ENCODE measurements around the gene EPS15.
"Not testable (repeated sequence)": the region's sequence is repeated elsewhere in the genome, so short reads cannot be mapped to it uniquely, and the experiment has no call there.

Gene EPS15

DNA sequence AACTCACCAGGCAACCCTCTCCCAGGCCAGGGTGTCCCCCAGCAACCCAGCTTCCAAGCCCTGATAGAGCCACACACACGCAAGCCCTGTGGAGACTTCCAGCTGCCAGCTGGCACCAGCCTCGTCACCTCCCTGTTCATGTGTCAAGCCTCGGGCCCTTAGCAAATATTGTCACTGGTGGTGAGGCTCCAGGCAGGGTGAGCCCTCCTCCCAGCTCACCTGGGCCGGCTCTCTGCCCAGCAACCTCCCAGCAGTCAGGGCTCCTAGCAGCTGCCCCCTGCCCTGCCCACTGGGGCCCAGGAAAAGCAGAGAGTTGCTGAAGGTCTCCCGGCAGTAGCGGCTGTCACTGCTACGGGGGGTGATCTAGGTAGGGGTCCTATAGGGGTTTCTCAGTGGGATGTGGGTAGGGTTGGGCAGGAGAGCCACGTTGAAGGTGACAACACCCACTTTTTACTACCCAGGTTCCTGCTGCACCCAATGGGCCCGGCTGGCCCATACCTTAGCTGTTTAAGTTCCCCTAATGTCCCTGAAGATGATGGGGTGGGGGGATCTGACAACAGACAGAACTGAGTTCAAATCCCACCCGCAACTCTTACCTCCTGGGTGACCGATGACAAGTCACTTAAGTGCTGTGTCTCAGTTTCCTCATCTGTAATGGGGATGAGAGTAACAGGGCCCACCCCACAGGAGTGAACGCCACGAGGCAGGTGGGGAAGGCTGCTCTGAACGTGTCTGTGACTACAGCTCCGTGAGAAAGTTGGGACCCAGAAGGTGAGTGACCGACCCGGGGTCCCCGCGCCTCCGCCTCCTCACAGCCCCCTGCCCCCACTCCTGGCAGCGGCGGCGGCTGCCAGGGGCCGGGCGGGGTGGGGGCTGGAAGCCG is 189.4 kb downstream of the EPS15 start:
- DNase-seq: peak; percentile 74

DNA sequence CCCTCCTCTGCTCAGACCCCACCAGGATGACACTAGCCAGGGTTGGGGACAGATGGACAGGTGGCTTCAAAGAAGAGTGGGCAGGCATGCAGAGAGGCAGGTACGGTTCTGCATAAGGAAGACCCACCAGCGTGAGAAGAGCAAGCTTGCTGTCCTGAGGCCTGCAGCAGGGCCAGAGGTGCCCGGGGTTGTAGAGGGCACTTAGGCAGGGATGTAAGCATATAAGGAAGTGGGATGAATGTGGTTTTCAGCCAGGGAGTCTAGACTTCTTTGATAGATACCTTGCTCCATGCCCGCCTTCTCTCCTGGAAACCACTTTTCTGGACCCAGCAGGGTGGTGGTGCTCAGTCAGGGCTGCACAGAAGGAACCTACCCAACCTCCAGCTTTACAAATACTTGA is 190.1 kb downstream of the EPS15 start:
- no peak for DNase-seq

DNA sequence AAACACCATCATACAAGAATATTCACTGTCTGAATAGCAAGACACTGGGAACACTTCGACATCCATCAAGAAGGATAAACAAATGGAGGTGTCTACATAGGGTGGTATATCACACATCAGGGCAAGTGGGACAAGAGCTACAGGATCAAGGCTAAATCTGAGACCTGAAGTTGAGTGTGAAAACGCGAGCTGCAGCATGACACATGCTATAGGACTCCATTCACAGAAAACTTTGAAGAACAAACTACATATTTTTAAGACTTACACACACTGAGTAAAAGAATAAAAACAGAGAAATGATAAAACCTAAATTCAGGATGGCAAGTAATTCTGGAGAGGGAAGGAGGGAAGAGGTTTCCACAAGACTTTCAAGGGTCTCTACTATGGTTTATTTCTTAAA is 190.8 kb downstream of the EPS15 start:
- no peak for DNase-seq

DNA sequence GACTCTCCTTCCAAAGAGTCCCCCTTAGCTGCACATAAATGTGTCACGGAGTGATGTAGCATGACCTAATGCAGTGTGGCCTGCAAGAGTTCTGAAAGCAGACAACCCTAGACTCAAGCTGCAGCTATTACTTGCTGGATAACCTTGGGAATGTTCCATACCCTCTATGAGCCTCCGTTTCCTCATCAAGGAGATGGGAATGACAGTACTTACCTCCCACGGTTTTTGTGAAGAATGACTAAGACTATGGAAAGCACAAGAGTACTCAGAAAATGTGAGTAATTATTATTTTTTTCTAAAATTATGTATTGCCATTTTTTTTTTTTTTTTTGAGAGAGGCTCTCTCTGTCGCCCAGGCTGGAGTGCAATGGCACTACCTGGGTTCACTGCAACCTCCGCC is 191.7 kb downstream of the EPS15 start:
- no peak for DNase-seq

DNA sequence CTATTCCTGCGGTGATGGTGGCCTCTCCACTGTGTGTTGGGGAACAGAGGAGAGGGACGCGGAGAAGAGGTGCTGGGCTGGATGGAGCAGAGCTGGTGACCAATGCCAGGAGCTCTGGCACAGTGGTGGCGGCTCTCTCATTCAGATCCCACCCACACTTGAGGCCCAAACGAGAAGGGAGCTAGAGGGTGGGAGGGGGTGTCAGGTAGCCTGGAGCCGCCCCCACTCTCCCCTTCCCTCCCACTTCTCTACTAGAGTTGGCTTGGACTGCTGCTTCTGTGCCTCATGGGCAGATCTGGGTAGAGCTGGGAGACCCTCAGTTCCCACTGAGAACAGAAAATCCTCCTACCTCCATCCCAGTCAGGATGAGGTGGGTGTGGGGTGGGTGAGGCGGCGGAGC is 192.2 kb downstream of the EPS15 start:
- no peak for DNase-seq

DNA sequence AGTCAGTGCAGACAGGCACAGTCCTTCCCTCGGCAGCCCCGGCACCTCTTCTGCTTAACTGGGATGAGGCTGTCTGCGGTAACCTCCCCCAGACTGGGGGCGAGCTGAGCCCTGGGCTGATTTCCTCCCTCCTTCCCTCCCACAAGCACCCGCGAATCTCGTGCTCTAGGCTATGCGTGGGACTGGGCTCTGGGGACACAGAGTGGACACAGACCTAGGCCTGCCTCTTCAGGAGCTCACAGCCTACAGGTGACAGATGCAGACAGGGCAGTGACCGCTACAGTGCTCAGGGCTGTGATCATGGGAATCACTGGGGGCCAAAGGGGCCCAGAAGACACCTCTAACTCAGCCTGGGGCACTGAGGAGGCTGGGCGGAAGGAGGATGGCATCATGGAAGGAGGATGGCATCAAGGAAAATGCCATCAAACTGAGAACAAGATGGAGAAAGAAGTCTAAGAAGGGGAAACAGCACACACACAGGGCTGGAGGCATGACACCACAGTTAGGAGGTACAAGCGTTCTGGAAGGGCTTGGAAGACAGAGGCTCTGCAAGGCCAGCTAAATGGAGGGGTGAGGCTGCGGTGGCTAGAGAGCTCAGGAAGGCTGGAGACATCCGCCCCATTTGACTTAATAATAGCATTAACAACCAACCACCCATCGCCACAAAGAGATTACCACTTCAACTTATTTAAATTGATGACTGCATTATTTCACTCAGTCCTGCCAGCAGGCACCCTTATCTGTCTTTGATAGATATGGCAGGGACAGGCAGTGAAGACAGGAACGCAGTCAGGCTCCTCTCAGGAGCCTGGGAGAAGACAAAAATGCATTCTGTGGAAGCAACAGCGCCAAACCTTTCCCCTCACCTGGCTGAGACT is 192.9 kb downstream of the EPS15 start:
- DNase-seq: no peak

DNA sequence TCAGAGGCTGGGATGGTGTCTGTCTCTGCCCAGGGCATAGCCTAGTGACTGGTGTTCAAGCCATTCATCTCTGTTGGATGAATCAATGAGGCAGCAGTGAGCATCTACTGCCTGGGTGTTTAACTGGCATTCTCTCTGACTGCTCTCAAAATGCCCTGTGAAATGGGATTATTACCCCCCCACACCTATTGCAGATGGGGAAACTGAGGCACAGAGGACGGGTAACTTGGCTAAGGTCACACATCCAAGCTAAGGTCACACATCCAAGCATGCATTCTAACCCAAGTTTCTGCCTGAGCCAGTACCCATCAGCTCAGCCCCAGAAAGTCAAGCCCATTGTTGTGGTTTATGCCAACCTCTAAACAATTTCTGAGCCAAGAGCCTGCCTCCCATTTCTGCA is 193.7 kb downstream of the EPS15 start:
- DNase-seq: no peak

DNA sequence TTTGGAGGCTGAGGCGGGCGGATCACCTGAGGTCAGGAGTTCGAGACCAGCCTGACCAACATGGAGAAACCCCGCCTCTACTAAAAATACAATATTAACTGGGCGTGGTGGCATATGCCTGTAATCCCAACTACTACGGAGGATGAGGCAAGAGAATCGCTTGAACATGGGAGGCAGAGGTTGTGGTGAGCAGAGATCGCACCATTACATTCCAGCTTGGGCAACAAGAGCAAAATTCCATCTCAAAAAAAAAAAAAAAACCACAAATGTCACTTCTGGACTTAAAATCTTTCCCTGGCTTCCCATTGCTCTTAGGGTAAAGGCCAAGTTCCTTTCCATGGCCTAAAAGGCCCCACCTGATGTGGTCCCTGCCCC is 194.1 kb downstream of the EPS15 start:
- not testable (repeated sequence) for DNase-seq

DNA sequence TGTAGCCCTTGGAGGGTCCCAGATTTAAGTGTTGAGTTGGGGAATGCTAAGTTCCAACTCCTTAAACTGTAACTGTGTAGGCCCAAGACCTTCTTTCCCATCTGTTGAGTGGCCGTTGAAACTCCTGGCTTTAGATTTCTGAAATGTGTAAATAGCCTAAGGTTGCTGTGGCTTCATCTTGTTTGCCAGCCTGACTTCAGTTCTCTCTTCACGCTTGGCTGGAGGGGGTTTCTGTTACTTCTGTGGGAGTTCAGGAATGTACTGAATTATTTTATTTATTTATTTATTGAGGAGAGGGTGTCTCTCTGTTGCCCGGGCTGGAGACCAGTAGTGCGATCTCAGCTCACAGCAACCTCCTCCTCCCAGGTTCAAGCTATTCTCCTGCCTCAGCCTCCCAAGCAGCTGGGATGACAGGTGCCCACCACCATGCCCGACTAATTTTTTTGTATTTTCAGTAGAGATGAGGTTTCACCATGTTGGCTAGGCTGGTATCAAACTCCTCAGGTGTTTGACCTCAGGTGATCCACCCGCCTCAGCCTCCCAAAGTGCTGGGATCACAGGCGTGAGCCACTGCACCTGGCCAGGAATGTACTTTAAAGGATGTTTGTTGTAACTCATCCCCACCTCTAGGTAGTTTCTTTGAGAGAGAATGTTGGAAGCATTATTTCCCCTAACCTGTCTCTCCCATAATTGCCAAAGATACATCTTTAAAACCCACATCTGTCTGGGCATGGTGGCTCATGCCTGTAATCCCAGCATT is 194.6 kb downstream of the EPS15 start:
- DNase-seq: no peak

DNA sequence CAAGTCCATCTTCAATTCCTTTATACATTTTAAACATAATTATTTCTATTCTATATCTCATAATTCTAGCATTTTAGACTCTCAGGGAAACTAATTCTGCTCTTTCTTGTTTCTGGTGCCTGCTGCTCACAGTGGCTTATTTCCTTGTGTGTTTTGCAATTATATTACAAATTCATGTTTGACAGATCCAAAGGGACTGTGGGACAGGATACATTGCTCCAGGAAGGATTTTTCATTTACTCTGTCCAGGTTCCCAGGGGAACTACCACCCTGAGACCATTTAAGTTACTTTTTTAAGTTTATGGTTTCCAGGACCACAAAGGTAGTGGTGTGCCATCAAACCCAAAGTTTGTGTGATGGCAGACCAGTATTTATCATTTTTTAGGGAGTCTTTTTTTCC is 195.3 kb downstream of the EPS15 start:
- DNase-seq: no peak

DNA sequence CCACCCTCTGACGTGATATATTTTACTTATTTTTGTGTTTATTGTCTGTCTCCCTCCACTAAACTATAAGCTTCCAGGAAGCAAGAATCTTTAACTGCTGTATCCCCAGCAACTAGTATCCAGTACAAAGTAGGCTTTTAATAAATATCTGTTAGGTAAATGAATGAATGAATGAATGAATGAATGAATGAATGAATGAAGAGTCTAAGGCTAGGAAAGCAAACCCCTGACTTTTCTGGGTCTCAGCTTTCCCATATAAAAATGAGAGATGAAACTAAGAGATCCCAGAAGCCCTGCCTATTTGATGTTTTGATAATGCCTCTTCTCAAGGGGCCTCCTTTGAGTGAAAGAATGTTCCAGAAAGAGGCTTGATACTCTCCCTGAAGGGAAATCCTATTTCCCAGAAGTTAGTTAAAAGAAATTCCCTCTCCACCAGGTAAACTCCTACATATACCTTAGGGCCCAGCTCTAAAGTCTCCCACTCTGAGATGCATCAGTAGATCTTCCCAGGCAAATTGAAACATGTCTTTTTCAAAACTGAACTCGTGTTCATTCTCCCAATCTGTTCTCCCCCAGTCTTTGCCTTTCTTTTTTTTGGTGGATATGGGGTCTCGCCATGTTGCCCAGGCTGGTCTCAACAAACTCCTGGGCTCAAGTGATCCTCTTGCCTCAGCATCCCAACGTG is 196.5 kb downstream of the EPS15 start:
- no peak for DNase-seq

DNA sequence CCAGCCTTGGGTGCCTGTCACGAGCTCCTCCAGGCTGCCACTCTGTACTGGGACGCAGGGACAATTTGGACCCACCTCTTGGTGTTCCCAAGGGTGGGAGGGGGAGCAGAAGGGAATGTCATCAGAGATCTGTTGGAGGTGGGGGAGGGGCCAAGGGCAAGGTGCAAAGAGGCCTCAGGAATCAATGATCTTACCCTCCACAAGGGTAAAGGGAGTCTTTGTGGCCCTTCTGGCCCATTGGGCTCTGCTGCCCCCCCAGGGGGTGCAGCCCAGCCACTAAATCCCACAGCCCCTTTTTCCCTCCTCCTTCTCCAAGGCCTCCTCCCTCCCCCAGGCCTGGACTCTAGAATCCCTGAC is 197.2 kb downstream of the EPS15 start:
- DNase-seq: no peak

DNA sequence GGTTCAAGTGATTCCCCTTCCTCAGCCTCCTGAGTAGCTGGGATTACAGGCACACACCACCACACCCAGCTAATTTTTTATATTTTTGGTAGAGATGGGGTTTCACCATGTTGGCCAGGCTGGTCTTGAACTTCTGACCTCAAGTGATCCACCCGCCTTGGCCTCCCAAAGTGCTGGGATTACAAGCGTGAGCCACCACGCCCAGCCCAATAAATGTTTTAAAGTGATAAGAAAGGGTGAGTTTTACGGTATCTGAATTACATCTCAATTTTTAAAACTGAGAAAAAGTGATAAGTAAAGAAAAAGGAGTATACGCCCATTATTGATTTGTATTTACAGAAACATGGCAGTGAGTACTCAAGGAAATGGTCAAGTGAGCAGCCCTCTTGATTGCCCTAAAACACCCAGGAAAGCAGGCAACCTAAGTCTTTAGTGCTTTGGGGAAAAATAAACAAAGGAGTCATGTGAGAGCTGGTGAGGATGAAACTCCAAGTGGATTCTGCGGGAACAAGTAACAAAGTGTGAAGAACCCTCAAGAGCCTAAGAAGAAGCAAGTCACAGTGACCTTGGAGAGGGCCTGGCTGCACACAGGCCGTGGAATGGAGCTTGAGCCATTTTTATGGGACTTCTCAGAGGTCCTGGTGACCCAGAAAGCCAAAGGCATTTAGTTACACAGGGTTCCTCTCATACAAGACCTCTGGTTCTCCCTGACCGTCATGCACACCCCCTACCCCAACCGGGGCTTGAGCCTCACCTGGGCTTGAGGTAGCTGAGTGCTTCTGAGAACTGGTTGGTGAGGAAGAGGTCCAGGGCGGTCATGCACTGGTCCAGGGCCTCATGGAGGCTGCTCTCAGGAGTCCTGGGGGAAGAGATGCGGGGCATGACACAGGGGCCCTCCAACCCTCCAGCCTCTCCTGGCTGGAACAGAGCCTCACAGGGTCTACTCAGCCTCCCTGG is 197.8 kb downstream of the EPS15 start:
- no peak for DNase-seq

DNA sequence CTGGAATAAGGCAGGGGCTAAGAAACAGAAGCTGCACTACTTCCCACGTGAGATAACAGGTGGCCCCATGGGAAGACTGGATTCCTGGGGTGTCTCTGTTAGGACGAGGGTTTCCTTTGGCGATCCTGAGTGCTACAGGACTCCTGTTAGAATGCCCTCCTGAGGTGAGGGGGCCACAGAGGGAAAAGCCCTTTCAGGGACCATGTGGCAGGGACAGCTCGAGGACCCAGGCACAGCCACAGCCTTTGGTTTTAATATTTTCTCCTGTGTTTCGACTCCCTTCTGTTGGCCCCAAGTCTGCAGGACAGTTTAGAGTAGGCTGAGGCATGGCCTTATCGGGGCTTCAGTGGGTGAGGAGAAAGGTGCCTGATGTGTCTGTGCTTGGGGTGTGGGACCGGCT is 201.3 kb downstream of the EPS15 start:
- DNase-seq: no peak

DNA sequence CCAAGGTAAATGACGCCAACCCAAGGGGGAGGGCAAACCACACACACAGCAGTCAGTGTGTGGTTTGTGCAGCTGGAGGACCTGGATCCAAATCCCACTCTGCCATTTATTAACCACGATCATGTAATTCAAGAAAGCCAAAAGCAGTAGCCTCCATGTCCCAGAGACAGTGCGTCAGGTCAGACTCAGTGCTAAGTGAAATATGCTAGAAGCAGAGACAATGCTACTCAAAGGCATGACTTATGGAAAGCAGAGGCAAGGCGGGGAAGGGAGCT is 202.3 kb downstream of the EPS15 start:
- no peak for DNase-seq

DNA sequence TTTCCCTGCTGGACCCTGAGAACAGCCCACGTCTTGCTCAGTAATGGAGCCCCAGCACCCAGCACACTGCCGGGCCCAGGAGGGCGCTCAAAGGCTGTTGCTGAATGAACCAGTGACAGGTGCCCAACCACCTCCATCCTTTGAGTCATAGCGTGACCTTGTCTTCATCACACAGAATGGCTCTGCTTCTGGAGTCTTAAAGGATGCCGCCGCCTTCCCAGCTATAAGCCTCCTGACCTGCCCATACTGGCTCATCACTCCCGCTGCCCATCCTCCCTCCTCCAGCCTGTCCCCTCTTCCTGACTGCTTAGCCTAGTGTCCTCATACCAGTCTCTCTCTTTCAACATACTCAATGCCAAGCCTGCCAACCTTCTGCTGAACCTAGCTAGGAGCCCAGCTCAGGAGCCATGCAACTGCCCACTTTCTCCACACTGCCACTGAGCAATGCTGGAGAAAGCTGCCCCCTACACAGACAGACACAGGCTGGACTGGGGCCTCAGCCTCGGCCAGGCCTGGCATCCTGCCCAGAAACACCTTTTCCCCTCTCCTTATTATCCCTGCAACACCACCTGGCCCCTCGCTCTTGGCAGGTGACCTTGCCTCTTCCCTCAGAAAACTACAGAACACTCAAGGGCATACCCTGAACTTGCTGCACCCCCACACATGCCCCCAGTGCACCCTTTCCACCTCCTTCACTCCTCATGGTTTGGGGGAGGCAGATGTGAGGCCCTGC is 202.8 kb downstream of the EPS15 start:
- DNase-seq: peak; percentile 69

DNA sequence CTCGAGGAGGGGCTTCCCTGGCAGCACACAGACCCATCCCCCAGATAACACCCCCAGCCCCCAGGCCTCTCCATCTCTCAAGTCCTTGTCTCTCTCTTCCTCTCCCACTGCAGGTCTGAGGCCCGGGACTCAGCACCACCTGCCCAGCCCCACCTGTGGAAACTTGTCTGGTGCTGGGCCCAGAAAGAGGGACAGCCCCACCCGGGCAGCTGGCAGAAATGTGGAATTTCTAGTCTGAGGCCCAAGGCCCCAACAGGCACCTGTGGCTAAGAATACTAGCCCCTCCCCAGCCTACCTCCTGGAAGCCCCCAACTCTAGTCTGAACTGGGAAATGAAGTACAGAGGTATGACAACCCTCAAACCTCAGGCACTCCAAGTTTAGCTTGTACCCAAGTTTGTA is 204.1 kb downstream of the EPS15 start:
- DNase-seq: no peak

DNA sequence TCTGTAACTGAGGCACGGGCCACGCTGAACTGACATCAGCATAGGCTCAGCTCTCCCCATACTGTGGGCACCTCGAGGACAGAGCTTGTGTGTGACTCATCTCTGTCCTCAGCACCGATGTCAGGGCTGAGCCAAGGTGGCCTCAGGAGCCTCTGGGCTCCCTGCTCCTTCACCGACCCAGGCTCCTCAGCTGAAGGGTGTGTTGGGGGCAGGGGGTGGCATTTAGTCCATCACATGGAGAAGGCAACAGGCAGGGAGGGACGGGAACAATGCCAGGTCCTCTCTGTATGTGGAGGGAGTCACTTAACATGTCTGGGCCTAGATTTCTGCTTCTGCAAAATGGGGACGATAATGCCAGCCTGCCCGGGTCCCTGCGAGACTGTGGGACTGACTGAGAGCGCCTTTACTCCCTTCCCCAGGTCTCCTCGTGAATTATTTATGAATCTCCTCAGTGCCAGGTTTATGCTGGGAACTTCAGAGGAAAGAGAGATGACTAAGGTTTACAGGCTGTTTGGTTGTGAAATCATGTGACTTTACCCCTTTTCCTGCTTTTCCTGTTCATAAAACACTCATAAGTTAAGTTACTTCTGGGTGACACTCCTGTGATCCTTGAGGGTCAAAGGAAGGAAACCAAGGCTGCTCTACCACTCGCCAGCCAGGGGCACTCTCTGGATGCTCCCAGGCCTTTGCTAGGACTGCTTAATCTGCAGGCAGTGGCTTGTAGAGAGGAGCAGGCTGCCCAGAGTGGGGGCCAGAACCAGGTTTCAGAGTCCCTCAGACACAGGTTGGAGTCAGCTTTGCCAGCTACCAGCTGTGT is 204.9 kb downstream of the EPS15 start:
- DNase-seq: no peak

DNA sequence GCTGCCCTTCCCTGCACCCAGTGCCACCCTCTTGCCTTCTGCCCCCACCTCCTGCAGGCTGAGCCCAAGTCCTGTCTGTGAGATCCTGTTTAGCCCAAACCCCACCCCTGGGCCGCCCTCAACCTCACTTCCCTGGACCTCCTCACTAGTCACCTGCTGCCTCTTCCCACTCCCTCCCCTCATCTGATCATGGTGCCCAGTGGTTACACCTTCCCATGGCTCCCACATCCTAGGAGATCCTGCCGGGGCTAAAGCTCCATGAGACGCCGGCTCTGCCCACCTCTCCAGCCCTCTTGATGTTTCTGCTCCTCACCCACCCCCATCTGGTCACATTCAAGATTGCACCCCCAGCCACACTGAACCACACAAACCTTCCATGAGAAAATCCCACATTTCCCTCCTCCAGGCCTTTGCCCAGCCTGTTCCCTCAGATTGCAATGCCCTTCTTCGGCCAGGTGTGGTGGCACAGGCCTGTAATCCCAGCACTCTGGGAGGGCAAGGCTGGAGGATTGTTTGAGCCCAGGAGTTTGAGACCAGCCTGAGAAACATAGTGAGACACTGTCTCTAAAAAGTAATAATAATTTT is 205.7 kb downstream of the EPS15 start:
- DNase-seq: no peak

DNA sequence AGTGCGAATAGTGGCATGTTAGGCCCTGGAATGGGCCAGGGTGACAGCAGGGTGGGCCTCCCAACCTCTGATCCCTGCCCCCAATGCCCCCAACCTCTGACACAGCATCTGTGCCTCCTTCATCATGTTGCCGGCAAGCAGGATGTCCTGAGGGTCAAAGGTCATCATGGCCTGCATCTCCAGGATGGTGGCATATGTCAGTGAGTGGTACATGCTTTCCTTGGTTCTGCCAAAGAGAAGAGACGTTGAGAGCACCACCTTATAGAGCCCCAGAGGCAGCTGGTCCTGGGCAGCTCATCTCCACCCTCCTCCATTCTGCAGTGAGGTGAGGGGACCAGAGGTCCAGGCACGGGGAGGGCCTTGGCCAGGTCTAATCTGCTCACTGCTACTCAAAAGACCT is 206.3 kb downstream of the EPS15 start:
- no peak for DNase-seq
